Measurements from ENCODE around the gene TRIM17.

The TRIM17 gene

DNA sequence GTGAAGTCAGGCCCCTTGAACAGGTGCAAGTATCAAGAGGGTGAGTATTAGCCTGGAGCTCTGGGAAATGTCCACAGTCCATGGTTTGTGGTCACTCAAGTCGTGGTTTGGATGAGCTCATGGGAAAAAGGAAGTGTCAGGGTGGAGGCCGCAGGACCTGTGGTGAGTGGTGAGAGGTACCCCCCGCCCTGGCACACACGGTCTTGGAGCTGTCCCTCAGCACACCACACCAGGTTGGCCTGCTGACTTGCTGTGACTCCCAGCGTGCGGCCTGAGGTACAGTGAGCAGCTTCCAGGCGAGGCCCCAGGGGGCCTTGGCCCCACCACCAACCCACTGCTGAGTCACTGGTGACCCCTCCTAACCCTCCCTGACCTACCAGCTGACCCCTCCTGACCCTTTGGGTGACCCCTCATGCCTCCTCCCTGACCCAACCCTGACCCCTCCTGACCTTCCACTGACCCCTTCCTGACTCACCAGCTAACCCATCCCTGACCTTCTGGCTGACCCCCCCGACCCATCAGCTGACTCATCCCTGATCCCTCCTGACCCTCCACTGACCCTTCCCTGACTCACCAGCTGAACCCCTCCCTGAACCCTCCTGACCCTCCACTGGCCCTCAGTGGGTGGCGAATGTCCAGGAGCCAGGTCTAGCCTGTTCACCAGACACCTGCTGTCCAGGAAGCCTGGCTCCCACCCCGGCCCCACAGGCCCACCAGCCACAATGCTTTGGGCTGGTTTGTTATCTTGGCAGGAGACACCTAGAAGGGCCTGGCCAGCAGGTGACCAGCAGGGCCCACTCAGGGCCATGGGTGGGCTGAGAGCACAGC is 35.7 kb upstream of the TRIM17 start:
- TF ChIP-seq, protein P1, sequence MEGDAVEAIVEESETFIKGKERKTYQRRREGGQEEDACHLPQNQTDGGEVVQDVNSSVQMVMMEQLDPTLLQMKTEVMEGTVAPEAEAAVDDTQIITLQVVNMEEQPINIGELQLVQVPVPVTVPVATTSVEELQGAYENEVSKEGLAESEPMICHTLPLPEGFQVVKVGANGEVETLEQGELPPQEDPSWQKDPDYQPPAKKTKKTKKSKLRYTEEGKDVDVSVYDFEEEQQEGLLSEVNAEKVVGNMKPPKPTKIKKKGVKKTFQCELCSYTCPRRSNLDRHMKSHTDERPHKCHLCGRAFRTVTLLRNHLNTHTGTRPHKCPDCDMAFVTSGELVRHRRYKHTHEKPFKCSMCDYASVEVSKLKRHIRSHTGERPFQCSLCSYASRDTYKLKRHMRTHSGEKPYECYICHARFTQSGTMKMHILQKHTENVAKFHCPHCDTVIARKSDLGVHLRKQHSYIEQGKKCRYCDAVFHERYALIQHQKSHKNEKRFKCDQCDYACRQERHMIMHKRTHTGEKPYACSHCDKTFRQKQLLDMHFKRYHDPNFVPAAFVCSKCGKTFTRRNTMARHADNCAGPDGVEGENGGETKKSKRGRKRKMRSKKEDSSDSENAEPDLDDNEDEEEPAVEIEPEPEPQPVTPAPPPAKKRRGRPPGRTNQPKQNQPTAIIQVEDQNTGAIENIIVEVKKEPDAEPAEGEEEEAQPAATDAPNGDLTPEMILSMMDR (conservative IDR thresholded peaks at IDR 0.05; ENCODE audit: low read depth, low read length) = no peak
- Histone ChIP-seq H4K20me1 (ENCODE audit: insufficient read depth) (no peaks in the 10 kb centered on the region), H3K4me3 (IDR thresholded peaks at IDR 0.05; ENCODE audit: insufficient read depth, low read depth, low read length) (no peak overlapping the region), H3K79me2 (ENCODE audit: insufficient read depth, low read depth) (no peaks in the 10 kb centered on the region), H2AFZ (ENCODE audit: low read depth) (no peak overlapping the region), H3K4me2 (no peak overlapping the region), H3K36me3 (ENCODE audit: insufficient read depth) (no peaks in the 10 kb centered on the region), H3K4me1 (ENCODE audit: low read depth, poor library complexity, severe bottlenecking) (no peaks in the 10 kb centered on the region), H3K27me3 (ENCODE audit: insufficient read depth, low read depth) (no peaks in the 10 kb centered on the region), H3K9ac (no peak overlapping the region), H3K27ac (no peak overlapping the region)

- no peak overlapping the region for H3K4me3 ChIP-seq (IDR thresholded peaks at IDR 0.05; ENCODE audit: insufficient read depth, low read depth, low read length)
- H2AFZ ChIP-seq (ENCODE audit: low read depth) = no peak overlapping the region
- H3K4me2 ChIP-seq = no peak overlapping the region
- no peaks in the 10 kb centered on the region for H3K36me3 ChIP-seq (ENCODE audit: insufficient read depth)
- no peak overlapping the region for H3K9ac ChIP-seq
- H3K4me1 ChIP-seq (ENCODE audit: low read depth, poor library complexity, severe bottlenecking) = no peaks in the 10 kb centered on the region
- TF ChIP-seq, protein P1 (conservative IDR thresholded peaks at IDR 0.05; ENCODE audit: low read depth, low read length) = no peak
- no peak overlapping the region for H3K27ac ChIP-seq
- no peaks in the 10 kb centered on the region for H3K79me2 ChIP-seq (ENCODE audit: insufficient read depth, low read depth)
- no peaks in the 10 kb centered on the region for H4K20me1 ChIP-seq (ENCODE audit: insufficient read depth)
- no peaks in the 10 kb centered on the region for H3K27me3 ChIP-seq (ENCODE audit: insufficient read depth, low read depth)
Measured at GRCh38 chr1:228450200-228450599, 33.5 kb upstream of the TRIM17 start.

GRCh38 chr1:228448372-228448771 is 31.7 kb upstream of the TRIM17 start:
- Histone ChIP-seq H3K79me2 (ENCODE audit: insufficient read depth, low read depth) (no peaks in the 10 kb centered on the region), H2AFZ (ENCODE audit: low read depth) (no peak overlapping the region), H3K27me3 (ENCODE audit: insufficient read depth, low read depth) (no peaks in the 10 kb centered on the region), H3K4me3 (IDR thresholded peaks at IDR 0.05; ENCODE audit: insufficient read depth, low read depth, low read length) (no peak overlapping the region), H3K36me3 (ENCODE audit: insufficient read depth) (no peaks in the 10 kb centered on the region), H3K4me1 (ENCODE audit: low read depth, poor library complexity, severe bottlenecking) (no peaks in the 10 kb centered on the region), H3K4me2 (no peak overlapping the region), H3K9ac (no peak overlapping the region), H4K20me1 (ENCODE audit: insufficient read depth) (no peaks in the 10 kb centered on the region), H3K27ac (no peak overlapping the region)
- TF ChIP-seq, protein P1 (conservative IDR thresholded peaks at IDR 0.05; ENCODE audit: low read depth, low read length) = no peak

- H3K4me2 ChIP-seq = no peak overlapping the region
- H4K20me1 ChIP-seq (ENCODE audit: insufficient read depth) = no peaks in the 10 kb centered on the region
- H3K36me3 ChIP-seq (ENCODE audit: insufficient read depth) = no peaks in the 10 kb centered on the region
- no peak overlapping the region for H3K27ac ChIP-seq
- no peak overlapping the region for H3K4me3 ChIP-seq (IDR thresholded peaks at IDR 0.05; ENCODE audit: insufficient read depth, low read depth, low read length)
- TF ChIP-seq, protein P1 (conservative IDR thresholded peaks at IDR 0.05; ENCODE audit: low read depth, low read length) = no peak
- H3K9ac ChIP-seq = no peak overlapping the region
- no peaks in the 10 kb centered on the region for H3K4me1 ChIP-seq (ENCODE audit: low read depth, poor library complexity, severe bottlenecking)
- no peaks in the 10 kb centered on the region for H3K27me3 ChIP-seq (ENCODE audit: insufficient read depth, low read depth)
- no peaks in the 10 kb centered on the region for H3K79me2 ChIP-seq (ENCODE audit: insufficient read depth, low read depth)
- no peak overlapping the region for H2AFZ ChIP-seq (ENCODE audit: low read depth)
Measured at GRCh38 chr1:228446852-228447251, 30.2 kb upstream of the TRIM17 start.

Data from KMS-11 (cell line).